Measurements from ENCODE around the gene RBKS. TPM values are rescaled to one million over a fixed set of nuclear protein-coding genes. Genes with fewer than 3 reads are reported as not detected.

RBKS gene
- total and polyA plus RNA-seq, 2 of the 8 experiments (the other 6 are each of a cell fraction or from before 2014, with no cell fraction given), result 1.1 to 1.5 TPM

DNA sequence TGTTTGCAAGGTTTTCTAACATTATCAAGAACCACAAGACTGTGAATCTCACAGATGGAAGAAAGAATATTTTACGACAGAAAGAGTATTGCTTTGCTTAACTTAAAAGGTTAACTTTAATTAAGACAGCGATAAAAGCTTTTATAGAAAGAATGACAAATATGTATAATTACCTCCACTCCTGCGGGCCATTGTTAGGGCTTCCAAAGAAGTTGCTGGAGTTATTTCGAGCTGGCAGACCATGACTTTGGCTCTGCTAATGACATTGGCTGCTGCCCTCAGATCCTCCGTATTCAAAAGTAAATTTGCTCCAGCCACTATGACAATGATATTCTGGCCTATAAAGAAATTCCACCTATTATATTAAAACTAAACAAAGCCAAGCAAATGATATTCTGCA lies 47.3 kb downstream of the RBKS start (continued):
- TF ChIP-seq EGR1 (IDR thresholded peaks at IDR 0.05; ENCODE audit: borderline replicate concordance, low read depth, low read length) (no peak), TBP (IDR thresholded peaks at IDR 0.05; ENCODE audit: low read depth, low read length) (no peak), POU5F1 (IDR thresholded peaks at IDR 0.05; ENCODE audit: low read depth, low read length) (no peak), SIRT6 (IDR thresholded peaks at IDR 0.05; ENCODE audit: low read length) (no peak), ZNF274 (IDR thresholded peaks at IDR 0.05; ENCODE audit: borderline replicate concordance, extremely low read depth, low read length) (no peak), BRCA1 (IDR thresholded peaks at IDR 0.05; ENCODE audit: low read depth, low read length) (no peak), GTF2F1 (IDR thresholded peaks at IDR 0.05; ENCODE audit: borderline replicate concordance, low read depth, low read length) (no peak)
- TF ChIP-seq, protein P1, sequence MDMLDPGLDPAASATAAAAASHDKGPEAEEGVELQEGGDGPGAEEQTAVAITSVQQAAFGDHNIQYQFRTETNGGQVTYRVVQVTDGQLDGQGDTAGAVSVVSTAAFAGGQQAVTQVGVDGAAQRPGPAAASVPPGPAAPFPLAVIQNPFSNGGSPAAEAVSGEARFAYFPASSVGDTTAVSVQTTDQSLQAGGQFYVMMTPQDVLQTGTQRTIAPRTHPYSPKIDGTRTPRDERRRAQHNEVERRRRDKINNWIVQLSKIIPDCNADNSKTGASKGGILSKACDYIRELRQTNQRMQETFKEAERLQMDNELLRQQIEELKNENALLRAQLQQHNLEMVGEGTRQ (IDR thresholded peaks at IDR 0.05; ENCODE audit: low read length), result no peak

Measured in H1 (cell line).